ENCODE measurements around the gene PIEZO2. TPM values are rescaled to one million over a fixed set of nuclear protein-coding genes. Genes with fewer than 3 reads are reported as not detected.
"Not testable (repeated sequence)": the region's sequence is repeated elsewhere in the genome, so short reads cannot be mapped to it uniquely, and the experiment has no call there.

Gene PIEZO2
- polyA plus RNA-seq, 1 donor (not counting 4 experiments of a cell fraction or from before 2014, with no cell fraction given): not detected

DNA sequence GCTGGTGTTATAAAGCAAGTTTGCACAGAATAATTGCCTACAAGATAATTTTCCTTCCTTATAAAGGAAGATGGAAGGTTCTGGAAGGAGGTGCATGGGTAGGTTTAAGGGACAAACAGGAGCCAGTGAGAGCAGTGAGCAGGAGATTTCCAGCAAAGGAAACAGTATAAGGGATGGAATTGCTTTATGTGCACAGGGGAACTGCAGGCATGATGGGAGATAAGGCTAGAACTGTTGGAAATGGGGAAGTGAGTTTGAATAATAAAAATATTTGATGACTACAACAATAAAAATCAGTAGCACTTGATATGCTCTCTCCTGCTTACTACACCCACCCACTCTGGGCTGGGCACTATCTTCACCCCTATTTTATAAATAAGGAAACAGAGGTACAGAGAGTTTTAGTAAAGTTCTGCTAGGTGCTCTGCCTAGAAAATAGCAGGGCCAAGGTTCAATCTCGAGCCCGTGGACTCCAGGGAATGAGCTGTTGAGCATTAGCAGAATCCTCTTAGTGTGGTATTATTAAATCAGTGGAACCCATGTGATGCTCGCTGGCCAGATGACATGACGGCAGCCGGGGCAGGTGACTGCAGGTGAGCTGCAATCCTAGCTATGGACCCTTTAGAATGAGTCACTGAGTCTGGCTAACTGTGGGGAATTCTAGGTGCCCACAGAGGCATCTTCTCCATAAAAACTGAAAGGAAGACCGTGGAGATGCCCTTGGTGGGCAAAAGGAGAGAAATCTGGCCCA lies 302.5 kb downstream of the PIEZO2 start:
- Histone ChIP-seq H3K27ac (ENCODE audit: control insufficient read depth, insufficient read depth, low read length) (no peak overlapping the region), H3K9ac (ENCODE audit: control insufficient read depth, extremely low read depth, insufficient read depth, low read length) (no peak overlapping the region), H3K9me1 (ENCODE audit: control insufficient read depth, extremely low read depth, insufficient read depth, low read length) (no peaks in the 10 kb centered on the region), H3K79me2 (ENCODE audit: control insufficient read depth, insufficient read depth, low read length) (no peaks in the 10 kb centered on the region), H3K4me2 (ENCODE audit: control insufficient read depth, extremely low read depth, insufficient read depth, low read depth, low read length) (no peak overlapping the region), H3K27me3 (ENCODE audit: control insufficient read depth, extremely low read depth, insufficient read depth, low read length) (peaks cover 6% of the 10 kb centered on the region), H3K4me3 (ENCODE audit: control insufficient read depth in 2 of 3, extremely low read depth in 1 of 3, insufficient read depth in 2 of 3, low read depth in 1 of 3, low read length in 3 of 3) (no peak overlapping the region), H2AFZ (ENCODE audit: control insufficient read depth, low read length) (no peak overlapping the region), H4K20me1 (ENCODE audit: control insufficient read depth, extremely low read depth, insufficient read depth, low read length) (no peaks in the 10 kb centered on the region), H3K9me3 (ENCODE audit: control insufficient read depth, low read depth, low read length) (no peaks in the 10 kb centered on the region), H3K4me1 (ENCODE audit: control insufficient read depth, extremely low read depth, insufficient read depth, low read length) (no peaks in the 10 kb centered on the region), H3K36me3 (ENCODE audit: control insufficient read depth in 2 of 2, extremely low read depth in 1 of 2, insufficient read depth in 2 of 2, low read length in 2 of 2) (no peaks in the 10 kb centered on the region)
- FAIRE-seq (no peak), DNase-seq (ENCODE audit: low read depth, low spot score) (no peak)
- TF ChIP-seq, protein P1, sequence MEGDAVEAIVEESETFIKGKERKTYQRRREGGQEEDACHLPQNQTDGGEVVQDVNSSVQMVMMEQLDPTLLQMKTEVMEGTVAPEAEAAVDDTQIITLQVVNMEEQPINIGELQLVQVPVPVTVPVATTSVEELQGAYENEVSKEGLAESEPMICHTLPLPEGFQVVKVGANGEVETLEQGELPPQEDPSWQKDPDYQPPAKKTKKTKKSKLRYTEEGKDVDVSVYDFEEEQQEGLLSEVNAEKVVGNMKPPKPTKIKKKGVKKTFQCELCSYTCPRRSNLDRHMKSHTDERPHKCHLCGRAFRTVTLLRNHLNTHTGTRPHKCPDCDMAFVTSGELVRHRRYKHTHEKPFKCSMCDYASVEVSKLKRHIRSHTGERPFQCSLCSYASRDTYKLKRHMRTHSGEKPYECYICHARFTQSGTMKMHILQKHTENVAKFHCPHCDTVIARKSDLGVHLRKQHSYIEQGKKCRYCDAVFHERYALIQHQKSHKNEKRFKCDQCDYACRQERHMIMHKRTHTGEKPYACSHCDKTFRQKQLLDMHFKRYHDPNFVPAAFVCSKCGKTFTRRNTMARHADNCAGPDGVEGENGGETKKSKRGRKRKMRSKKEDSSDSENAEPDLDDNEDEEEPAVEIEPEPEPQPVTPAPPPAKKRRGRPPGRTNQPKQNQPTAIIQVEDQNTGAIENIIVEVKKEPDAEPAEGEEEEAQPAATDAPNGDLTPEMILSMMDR (optimal IDR thresholded peaks at IDR 0.05 in 1 of 3, IDR thresholded peaks at IDR 0.05 in 1 of 3, conservative IDR thresholded peaks at IDR 0.05 in 1 of 3; ENCODE audit: extremely low read depth in 1 of 3, insufficient read depth in 2 of 3, low read length in 3 of 3): no peak
- TF ChIP-seq EZH2 (IDR thresholded peaks at IDR 0.05; ENCODE audit: low read length): no peak
- dilution Hi-C loops (cut with MboI; ENCODE audit: extremely low pct_ligation_motif_present, low sequenced_read_pairs): no loop called here

DNA sequence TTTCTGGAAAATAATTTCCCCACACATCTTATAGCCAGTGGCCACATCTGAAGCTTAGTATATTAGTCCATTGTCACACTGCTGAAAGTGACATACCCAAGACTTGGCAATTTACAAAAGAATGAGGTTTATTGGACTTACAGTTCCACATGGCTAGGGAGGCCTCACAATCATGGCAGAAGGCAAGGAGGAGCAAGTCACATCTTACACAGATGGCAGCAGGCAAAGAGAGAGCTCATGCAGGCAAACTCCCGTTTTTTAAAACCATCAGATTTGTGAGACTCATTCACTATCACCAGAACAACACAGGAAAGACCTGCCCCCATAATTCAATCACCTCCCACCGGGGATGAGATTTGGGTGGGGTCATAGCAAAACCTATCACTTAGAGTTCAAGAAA lies 303.3 kb downstream of the PIEZO2 start:
- dilution Hi-C loops (cut with MboI; ENCODE audit: extremely low pct_ligation_motif_present, low sequenced_read_pairs); H3K9ac ChIP-seq (ENCODE audit: control insufficient read depth, extremely low read depth, insufficient read depth, low read length); H4K20me1 ChIP-seq (ENCODE audit: control insufficient read depth, extremely low read depth, insufficient read depth, low read length); H3K9me1 ChIP-seq (ENCODE audit: control insufficient read depth, extremely low read depth, insufficient read depth, low read length); FAIRE-seq; H3K9me3 ChIP-seq (ENCODE audit: control insufficient read depth, low read depth, low read length); H3K4me3 ChIP-seq (ENCODE audit: control insufficient read depth in 2 of 3, extremely low read depth in 1 of 3, insufficient read depth in 2 of 3, low read depth in 1 of 3, low read length in 3 of 3); DNase-seq (ENCODE audit: low read depth, low spot score); H3K27ac ChIP-seq (ENCODE audit: control insufficient read depth, insufficient read depth, low read length); H3K4me2 ChIP-seq (ENCODE audit: control insufficient read depth, extremely low read depth, insufficient read depth, low read depth, low read length); H2AFZ ChIP-seq (ENCODE audit: control insufficient read depth, low read length); H3K27me3 ChIP-seq (ENCODE audit: control insufficient read depth, extremely low read depth, insufficient read depth, low read length); H3K4me1 ChIP-seq (ENCODE audit: control insufficient read depth, extremely low read depth, insufficient read depth, low read length); H3K36me3 ChIP-seq (ENCODE audit: control insufficient read depth in 2 of 2, extremely low read depth in 1 of 2, insufficient read depth in 2 of 2, low read length in 2 of 2); H3K79me2 ChIP-seq (ENCODE audit: control insufficient read depth, insufficient read depth, low read length): not testable (repeated sequence)

DNA sequence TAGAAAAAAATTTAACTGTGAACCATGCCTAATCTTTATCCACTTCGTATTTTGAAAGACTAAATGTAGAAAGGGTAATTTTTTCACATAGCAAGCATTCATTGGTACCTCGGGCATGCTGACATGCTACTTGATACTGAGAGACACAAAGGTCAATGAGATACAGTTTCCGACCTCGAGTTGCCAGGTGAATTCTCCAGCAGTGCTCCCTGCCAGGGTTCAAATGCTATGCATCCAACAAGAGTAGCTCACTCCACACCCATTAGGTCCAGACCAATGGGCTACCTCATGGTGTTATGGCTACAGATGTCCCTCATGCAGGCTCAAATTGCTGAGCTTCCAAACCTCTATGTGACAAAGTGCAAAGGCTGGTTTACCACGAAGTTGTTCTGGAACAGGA lies 305.8 kb downstream of the PIEZO2 start:
- TF ChIP-seq, protein P1 (optimal IDR thresholded peaks at IDR 0.05 in 1 of 3, IDR thresholded peaks at IDR 0.05 in 1 of 3, conservative IDR thresholded peaks at IDR 0.05 in 1 of 3; ENCODE audit: extremely low read depth in 1 of 3, insufficient read depth in 2 of 3, low read length in 3 of 3): no peak
- TF ChIP-seq EZH2 (IDR thresholded peaks at IDR 0.05; ENCODE audit: low read length): peak; percentile 47
- Histone ChIP-seq H3K27ac (ENCODE audit: control insufficient read depth, insufficient read depth, low read length) (no peak overlapping the region), H3K4me3 (ENCODE audit: control insufficient read depth in 2 of 3, extremely low read depth in 1 of 3, insufficient read depth in 2 of 3, low read depth in 1 of 3, low read length in 3 of 3) (no peak overlapping the region), H3K79me2 (ENCODE audit: control insufficient read depth, insufficient read depth, low read length) (no peaks in the 10 kb centered on the region), H3K9me1 (ENCODE audit: control insufficient read depth, extremely low read depth, insufficient read depth, low read length) (no peaks in the 10 kb centered on the region), H3K9ac (ENCODE audit: control insufficient read depth, extremely low read depth, insufficient read depth, low read length) (no peak overlapping the region), H3K9me3 (ENCODE audit: control insufficient read depth, low read depth, low read length) (no peaks in the 10 kb centered on the region), H3K4me1 (ENCODE audit: control insufficient read depth, extremely low read depth, insufficient read depth, low read length) (no peaks in the 10 kb centered on the region), H4K20me1 (ENCODE audit: control insufficient read depth, extremely low read depth, insufficient read depth, low read length) (no peaks in the 10 kb centered on the region), H3K27me3 (ENCODE audit: control insufficient read depth, extremely low read depth, insufficient read depth, low read length) (peaks cover 6% of the 10 kb centered on the region), H3K36me3 (ENCODE audit: control insufficient read depth in 2 of 2, extremely low read depth in 1 of 2, insufficient read depth in 2 of 2, low read length in 2 of 2) (no peaks in the 10 kb centered on the region), H3K4me2 (ENCODE audit: control insufficient read depth, extremely low read depth, insufficient read depth, low read depth, low read length) (no peak overlapping the region), H2AFZ (ENCODE audit: control insufficient read depth, low read length) (no peak overlapping the region)
- FAIRE-seq (no peak), DNase-seq (ENCODE audit: low read depth, low spot score) (no peak)
- dilution Hi-C loops (cut with MboI; ENCODE audit: extremely low pct_ligation_motif_present, low sequenced_read_pairs): no loop called here

Measured in keratinocyte (primary cell).